CD4-positive, alpha-beta T cell treated with Interleukin-15 for 1 hour (primary cell): ENCODE measurements around the gene CLRN3.

ENCODE experiments used
- DNase-seq: peaks from one replicate; pipeline ENCODE4 v3.0.0-alpha.2; 2020

CLRN3 gene

GRCh38 chr10:127834791-127835190 is 58.0 kb downstream of the CLRN3 start:
- DNase-seq, result no peak

DNA sequence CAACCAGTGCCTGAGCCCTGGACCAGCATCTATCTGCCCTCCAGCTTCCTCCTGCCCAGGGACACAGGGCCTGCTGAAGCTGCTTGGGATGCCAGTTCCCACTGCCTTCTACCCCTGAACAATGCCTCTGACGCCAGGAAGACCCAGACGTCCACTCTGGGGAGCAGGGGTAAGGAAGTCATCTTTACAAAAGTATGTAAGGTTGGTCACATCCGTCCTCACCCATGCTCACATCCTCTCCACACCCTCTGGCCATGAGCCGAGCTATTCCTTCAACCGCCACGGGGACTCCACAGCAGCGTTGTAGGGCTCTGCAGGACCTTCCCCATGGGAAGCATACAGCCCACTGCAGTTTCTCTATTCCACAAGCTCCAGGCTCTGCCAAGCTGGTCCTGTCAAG is 58.5 kb downstream of the CLRN3 start:
- DNase-seq, result no peak

DNA sequence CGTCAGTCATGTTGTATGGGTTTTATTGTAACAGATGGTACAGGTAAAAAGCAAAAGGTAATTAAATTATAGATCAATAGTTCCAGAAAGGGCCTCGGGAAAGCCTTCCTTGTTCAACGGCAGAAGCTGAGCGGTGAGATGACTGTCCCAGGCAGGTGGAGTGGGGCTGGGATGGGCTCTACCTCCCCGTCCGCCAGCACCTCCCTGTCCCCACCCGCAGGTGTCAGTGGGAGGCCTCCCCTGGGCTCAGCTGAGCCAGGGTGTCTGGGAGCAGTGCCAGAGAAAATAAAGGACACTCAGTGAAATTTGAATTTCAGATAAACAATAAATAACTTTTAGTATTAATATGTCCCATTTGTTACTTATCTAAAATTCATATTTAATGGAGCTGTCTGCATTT is 58.9 kb downstream of the CLRN3 start:
- DNase-seq, result no peak

GRCh38 chr10:127832501-127832900 is 60.2 kb downstream of the CLRN3 start:
- no peak for DNase-seq

- DNase-seq, result no peak
Measured at GRCh38 chr10:127830414-127830813, 62.3 kb downstream of the CLRN3 start.
